Measurements from ENCODE around the gene RC3H1.
"Not testable (repeated sequence)": the region's sequence is repeated elsewhere in the genome, so short reads cannot be mapped to it uniquely, and the experiment has no call there.

The RC3H1 gene, protein sequence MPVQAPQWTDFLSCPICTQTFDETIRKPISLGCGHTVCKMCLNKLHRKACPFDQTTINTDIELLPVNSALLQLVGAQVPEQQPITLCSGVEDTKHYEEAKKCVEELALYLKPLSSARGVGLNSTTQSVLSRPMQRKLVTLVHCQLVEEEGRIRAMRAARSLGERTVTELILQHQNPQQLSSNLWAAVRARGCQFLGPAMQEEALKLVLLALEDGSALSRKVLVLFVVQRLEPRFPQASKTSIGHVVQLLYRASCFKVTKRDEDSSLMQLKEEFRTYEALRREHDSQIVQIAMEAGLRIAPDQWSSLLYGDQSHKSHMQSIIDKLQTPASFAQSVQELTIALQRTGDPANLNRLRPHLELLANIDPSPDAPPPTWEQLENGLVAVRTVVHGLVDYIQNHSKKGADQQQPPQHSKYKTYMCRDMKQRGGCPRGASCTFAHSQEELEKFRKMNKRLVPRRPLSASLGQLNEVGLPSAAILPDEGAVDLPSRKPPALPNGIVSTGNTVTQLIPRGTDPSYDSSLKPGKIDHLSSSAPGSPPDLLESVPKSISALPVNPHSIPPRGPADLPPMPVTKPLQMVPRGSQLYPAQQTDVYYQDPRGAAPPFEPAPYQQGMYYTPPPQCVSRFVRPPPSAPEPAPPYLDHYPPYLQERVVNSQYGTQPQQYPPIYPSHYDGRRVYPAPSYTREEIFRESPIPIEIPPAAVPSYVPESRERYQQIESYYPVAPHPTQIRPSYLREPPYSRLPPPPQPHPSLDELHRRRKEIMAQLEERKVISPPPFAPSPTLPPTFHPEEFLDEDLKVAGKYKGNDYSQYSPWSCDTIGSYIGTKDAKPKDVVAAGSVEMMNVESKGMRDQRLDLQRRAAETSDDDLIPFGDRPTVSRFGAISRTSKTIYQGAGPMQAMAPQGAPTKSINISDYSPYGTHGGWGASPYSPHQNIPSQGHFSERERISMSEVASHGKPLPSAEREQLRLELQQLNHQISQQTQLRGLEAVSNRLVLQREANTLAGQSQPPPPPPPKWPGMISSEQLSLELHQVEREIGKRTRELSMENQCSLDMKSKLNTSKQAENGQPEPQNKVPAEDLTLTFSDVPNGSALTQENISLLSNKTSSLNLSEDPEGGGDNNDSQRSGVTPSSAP

DNA sequence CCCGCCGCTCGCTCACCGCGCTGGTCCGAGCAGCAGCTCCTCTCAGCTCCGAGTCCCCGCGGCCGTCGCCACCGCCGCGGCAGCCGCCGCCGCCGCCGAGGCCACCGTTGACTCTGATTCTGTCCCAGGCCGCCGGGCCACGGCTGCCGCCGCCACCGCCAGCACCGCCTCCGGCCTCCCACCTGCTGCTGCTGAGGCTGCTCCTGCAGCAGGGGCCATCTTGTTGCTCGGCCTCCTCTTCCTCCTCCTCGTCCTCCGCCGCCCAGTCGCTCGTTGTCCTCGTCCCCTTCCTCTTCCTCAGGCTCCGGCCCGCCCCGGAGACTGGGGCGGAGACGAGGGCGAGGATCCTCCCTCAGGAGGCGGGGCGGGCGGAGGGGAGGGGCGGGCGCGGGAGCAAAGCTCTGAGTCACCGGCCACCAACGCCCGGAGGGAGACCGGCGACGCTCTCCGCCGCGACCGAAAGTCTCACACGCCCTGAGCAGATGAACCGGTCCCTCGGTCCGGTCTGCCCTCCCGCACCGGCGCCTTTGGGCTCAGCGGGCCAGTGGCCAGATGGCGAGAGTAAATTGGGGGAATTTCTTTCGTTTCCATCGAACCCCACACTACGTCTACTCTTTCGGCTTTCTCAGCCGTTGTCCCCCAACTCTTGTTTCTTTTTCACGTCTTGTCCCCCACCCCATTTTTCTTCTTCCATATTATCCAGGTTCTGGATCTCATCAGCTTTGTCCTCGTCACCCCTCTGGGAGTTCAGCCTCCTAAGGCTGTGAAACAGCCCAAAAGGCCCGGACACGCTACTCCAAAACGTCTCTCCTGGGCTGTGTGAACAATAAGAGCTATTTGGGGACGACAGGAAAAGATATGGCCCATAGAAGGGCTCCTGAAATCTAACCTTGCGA, at the start of gene RC3H1:
Gene RC3H1, minus strand, starts transcription at position 278 of the 896 bp plus-strand sequence. CDS start 29,372 bp downstream, outside the sequence.
- peak; percentile 75 to 83 for DNase-seq (ENCODE audit: low read depth in 2 of 2)

DNA sequence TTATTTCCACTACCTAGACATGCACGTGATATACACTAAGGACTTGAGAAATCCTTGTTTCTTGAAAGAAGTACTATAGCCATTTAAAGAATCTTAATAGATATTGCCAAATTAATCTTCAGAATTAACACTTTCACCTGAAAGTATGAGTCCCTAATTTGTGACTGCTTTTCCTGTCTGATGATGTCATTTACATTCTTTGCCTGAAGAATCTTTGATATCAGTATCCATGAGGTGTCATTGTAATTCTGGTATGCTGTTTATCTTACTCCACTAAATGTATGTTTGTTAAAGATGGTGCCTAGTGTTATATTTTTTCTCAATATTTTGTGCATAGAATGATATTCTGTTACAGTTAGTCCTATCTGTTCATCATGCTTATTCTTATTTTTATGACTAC, 48.5 kb upstream of the RC3H1 start:
- no peak for DNase-seq (ENCODE audit: low read depth in 2 of 2)

DNA sequence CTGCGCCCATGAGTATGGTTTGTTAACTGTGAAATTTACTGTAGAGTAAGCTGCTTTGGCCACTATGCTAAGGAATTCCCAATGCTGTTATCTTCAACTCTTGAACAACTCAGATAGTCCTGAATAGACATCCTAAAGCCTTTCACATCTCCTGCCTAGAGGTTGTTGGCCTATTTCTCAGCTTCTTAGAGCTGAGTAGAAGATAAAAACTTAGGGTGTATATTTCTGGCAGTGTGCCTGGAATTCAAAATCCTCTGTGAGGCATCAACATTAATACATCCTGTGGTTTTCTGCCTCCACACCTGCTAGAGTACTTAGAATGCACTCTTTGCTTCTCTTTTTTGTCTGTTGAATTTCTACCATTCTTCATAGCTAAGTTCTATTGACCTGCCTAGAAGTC, 45.8 kb upstream of the RC3H1 start:
- no peak for DNase-seq (ENCODE audit: low read depth in 2 of 2)

DNA sequence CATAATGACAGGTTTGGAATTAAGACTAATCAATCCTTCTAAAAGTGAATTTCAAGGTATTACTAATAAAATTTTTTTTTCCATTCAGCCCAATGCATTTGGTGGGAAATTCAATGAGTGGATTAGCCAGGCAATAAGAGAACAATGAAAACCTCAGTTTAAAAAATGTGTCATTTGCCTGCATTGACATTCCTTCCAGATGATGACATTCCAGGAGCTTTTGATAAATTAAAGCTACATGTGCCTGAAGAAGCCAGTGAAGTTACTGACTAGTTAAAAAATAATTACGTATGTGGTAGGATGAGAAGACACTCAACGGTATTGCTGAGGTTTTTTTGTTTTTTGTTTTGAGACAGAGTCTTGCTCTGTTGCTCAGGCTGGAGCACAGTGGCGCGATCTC, 37.9 kb upstream of the RC3H1 start:
- DNase-seq (ENCODE audit: low read depth in 2 of 2), result no peak

DNA sequence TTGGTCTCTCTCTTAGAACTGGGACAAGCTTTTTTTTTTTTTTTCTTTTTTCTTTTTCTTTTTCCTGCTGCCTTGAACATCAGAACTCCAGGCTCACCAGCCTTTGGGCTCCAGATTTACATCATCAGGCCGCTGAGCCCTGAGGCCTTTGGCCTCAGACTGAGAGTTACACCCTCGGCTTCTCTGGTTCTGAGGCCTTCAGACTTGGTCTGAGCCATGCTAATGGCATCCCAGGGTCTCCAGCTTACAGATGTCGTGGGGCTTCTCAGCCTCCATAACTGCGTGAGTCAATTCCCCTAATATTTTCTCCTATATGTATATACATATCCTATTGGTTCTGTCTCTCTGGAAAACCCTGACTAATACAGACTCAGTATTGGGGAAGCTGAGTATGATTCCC, 36.5 kb upstream of the RC3H1 start:
- DNase-seq (ENCODE audit: low read depth in 2 of 2), result no peak

DNA sequence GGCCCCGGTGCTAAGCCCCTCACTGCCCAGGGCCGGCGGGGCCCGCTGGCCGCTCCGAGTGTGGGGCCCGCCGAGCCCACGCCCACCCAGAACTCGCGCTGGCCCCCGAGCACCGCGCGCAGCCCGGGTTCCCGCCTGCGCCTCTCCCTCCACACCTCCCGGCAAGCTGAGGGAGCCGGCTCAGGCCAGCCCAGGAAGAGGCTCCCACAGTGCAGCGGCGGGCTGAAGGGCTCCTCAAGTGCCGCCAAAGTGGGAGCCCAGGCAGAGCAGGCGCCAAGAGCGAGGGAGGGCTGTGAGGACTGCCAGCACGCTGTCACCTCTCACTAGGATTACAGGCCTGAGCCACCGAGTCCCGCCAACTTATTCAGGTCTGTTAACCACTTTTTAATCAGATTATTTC, 34.5 kb upstream of the RC3H1 start:
- not testable (repeated sequence) for DNase-seq (ENCODE audit: low read depth in 2 of 2)

DNA sequence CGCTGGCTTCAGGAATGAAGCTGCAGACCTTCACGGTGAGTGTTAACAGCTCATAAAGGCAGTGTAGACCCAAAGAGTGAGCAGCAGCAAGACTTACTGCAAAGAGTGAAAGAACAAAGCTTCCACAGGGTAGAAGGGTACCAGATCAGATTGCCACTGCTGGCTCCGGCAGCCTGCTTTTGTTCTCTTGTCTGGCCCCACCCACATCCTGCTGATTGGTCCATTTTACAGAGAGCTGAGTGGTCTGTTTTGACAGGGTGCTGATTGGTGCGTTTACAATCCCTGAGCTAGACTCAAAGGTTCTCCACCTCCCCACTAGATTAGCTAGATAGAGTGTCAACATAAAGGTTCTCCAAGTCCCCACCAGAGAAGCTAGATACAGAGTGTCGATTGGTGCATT, 33.6 kb upstream of the RC3H1 start:
- DNase-seq (ENCODE audit: low read depth in 2 of 2), result not testable (repeated sequence)

DNA sequence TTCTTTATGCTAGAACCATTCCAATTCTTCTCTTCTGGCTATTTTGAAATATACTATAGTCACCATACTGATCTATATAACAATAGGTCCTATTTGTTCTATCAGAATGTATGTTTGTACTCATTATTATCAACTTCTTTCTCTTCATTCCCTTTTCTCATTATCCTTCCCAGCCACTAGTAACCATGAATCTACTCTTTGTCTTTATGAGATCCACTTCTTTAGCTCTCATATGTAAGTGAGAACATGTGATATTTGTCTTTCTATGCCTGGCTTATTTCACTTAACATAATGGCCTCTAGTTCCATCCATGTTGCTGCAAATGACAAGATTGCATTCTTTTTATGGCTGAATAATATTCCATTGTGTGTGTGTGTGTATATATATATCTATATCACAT, 31.7 kb upstream of the RC3H1 start:
- DNase-seq (ENCODE audit: low read depth in 2 of 2), result no peak

DNA sequence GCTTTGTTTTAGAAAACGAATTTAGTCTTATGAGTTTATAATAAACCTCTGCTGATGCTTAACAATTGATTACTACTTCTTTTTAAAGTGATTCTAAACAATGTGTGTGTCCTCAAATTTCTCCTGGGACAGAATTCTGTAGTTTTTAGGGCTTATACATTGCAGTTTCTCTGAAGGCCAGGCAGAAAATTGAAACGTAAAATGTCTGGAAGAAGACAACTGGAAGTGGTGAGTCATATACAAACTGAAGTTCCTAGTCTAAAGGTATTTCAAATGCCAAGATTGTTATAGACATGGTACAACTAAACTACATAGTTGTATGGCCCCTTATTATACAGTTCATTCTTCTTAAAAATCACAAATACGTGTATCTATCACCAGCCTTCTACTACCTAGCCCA, 30.5 kb upstream of the RC3H1 start:
- no peak for DNase-seq (ENCODE audit: low read depth in 2 of 2)

DNA sequence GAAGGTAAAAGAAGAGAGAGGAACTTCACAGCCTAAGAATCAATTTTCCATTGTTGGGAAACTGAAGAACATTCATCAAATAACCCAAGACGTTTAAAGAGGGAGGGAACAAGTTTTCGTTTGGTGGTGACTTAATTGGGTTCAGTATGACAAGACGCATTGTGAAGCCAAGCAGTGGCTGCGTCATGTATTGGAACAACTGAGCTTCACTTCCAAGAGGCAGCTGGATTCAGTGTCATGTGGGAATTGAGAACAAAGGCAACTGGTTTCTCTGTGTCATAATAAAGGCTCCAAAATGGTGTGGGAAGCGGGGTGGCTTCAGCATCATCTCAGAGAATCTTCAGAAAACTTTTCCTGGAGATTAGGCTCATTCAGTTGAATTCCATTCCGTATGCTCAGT, 29.8 kb upstream of the RC3H1 start:
- no peak for DNase-seq (ENCODE audit: low read depth in 2 of 2)

DNA sequence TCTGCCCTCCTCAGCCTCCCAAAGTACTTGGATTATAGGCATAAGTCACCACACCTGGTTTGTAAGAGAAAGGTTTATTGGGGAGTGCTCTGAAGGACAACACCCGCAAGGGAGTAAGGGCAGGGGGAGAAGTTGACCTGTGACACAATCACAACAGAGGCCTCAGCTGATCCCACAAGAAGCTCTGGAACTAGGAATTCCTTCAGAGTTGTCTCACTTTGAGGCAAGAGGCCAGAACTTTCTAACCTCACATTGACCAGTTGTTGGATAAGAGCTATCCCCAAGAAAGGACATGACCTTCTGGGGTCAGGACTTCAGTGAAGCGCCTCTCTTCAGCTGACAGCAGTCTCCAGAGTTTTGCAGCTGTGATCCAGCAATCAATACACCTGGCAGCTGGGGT, 27.4 kb upstream of the RC3H1 start:
- DNase-seq (ENCODE audit: low read depth in 2 of 2), result no peak

DNA sequence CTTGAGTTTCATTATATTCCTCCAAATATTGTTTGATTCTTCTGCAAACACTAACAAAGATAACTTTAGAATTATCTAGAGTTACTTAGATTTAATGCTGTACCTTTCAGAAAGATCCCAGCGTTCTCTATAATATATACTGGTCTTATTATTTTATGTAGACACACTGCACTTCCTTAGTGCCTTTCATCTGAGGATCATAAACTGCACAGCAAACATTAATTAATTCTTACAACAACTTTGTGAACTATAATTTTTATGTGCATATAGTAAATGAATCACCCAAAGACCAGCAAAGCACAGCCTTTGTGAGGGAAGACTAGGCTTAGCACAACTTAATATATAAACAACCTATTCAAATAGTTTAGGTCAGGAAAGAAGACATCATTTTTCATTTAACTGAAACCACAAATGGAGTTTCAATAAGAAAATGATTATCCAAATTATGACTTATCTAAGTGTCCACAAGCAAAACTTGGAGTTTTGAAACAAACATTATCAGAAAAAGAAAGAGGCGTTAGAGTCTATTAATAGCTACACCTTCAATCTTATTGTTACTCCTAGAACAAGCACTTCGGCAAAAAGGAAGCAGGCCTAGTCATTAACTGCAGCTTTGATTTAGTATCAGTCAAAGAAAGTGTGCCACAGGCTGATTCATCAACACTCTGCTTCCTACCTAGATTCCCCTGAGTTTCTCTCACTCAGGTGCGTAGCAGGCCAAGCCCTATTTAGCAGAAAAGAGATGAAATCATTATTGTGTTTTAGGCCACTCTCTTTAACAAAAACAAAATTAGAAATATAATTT, 22.5 kb upstream of the RC3H1 start:
- DNase-seq (ENCODE audit: low read depth in 2 of 2), result no peak

DNA sequence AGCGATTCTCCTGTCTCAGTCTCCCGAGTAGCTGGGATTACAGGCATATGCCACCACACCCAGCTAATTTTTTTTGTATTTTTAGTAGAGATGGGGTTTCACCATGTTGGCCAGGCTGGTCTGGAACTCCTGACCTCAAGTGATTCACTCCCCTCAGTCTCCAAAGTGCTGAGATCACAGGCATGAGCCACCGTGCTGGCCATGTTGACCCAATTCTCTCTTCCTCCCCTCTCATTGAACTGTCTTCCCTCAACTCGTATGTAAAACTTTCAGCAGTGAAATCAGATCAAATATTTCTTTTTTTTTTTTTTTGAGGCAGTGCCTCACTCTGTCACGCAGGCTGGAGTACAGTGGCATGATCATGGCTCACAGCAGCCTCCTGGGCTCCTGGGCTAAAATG, 20.4 kb upstream of the RC3H1 start:
- DNase-seq (ENCODE audit: low read depth in 2 of 2), result not testable (repeated sequence)

DNA sequence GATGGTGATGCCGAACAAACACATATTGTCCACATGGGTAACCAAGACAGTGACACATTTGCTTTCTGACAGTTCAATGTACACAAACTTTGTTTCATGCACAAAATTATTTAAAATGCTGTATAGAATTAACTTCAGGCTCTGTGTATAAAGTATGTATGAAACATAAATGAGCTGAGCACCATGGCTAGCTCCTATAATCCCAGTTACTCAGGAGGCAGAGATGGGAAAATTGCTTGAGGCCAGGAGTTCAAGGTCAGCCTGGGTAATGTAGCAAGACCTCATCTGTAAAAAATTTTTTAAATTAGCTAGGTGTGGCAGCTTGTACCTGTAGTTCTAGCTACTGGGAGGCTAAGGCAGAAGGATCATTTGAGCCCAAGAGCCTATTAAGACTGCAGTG, 19.2 kb upstream of the RC3H1 start:
- DNase-seq (ENCODE audit: low read depth in 2 of 2), result no peak

DNA sequence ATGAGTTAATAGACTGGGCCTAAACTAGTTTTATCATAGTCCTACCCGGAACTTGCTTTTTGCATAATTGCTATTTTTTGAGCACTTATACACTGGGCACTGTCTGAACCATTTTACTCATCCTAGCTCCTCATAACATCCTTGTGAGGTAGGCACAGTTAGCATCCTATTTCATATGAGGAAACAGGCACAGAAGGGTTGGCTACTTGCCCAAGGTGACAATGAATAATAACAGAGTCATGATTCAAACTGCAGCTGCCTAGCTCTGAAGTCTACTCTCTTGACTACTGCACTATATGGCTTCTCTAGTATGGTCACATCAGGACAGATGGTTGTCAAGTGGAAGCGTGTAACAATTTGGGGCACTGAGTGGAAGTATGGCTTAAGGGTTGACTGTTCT, 18.2 kb upstream of the RC3H1 start:
- DNase-seq (ENCODE audit: low read depth in 2 of 2), result no peak

DNA sequence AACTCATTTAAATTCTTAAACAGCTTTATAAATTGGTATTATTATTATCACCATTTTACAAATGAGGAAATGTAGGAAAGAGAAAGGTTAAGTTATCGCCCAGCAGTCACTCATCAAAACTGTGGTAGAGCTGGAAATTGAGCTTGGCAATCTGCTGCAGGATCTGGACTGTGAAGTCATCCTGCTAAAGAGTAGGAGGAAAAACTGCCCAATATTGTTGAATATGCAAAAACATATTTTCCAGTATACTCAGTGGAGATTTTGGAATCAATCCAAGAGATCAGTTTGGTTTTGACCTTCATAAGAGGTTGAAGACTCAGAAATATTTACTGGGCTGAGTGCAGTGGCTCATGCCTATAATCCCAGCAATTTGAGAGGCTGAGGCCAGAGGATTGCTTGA, 16.9 kb upstream of the RC3H1 start:
- no peak for DNase-seq (ENCODE audit: low read depth in 2 of 2)

DNA sequence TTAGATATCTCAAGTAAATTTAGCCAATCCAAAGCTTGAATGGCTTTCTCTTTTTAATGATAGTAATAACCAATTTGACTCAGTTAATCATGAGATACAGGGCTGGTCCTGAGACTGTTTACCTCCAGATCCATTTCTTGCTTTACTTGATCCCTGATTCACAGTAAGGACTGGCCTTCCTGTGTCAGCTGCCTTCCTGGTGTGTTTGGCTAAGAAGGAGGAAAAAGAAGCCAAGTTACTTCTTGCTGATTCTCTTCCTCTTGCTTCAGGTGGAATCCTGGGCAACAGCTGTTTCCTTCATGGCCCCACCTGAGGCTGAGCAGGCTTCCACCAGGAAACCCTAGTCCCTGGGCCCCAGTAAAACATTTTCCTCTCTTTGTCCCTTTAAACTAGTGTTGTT, 14.6 kb upstream of the RC3H1 start:
- no peak for DNase-seq (ENCODE audit: low read depth in 2 of 2)

DNA sequence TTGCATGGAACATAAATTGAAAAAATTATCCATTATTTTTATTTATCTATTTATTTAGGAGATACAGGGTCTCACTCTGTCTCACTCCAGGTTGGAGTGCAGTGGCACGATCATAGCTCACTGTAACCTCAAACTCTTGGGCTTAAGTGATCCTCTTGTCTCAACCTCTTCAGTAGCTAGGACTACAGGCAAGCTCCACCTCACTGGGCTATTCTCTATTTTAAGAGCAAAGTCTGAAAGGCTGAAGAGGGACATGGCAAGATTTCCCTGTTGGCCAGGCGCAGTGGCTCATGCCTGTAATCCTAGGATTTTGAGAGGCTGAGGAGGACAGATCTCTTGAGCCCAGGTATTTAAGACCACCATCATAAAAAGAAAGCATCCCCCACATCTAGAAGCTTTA, 14.0 kb upstream of the RC3H1 start:
- no peak for DNase-seq (ENCODE audit: low read depth in 2 of 2)

DNA sequence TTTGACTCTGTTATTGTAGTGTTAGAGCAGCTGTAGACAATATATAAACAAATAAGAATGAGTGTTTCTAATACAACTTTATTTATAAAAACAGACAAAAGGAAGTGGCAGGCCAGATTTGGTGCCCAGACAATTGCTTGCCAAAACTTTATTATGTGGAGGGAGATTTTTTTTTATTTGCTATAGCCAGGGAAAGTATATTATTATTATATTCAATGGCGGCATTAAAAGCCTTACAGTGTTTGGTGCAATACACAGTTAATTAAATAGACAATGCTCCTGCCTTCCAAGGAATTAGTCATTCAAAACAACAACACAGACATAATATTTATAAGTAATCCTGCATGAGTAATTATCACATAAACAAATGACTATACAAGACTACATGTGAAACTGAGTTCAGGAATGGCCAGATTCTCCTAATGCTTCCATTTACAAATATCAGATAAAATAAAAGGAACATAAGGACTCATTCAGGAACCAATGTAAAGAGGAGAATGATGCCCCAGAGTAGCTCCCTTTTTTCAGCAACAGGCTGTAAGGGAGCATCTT, 10.6 kb upstream of the RC3H1 start:
- no peak for DNase-seq (ENCODE audit: low read depth in 2 of 2)

DNA sequence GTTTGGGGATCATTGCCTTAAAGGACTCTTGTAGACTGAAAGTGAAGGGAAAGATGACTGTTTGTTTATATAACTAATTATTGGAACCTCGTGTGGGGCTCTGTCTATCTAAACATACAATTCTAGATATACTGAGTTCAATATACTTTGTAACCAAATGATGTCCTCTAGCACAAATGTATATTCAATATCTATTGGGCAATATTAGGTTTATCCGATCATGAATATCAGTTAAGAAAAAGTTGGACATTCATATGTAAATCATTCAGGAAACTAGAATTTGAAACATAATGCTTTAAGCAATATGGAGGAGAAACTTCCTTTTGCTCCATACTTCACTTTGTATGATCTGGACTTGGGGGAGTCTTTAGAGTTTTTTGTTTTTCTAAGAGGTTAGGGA, 8.9 kb upstream of the RC3H1 start:
- no peak for DNase-seq (ENCODE audit: low read depth in 2 of 2)
